C4-2B (cell line): Measurements from ENCODE around the gene AQP6.
"Not testable (repeated sequence)": the region's sequence is repeated elsewhere in the genome, so short reads cannot be mapped to it uniquely, and the experiment has no call there.

Experiments
- H3K27ac ChIP-seq: fragments of 450-650 bp; 2 replicates; pipeline ENCODE4 v1.5.1; 2017
- CTCF ChIP-seq: fragments of 450-650 bp; conservative IDR thresholded peaks from 2 replicates; pipeline ENCODE4 v1.5.1; 2017; ENCODE audit warnings: mild to moderate bottlenecking
- ZFX ChIP-seq: fragments of 450-650 bp; IDR thresholded peaks from 2 replicates; pipeline ENCODE4 v1.6.1; 2017

AQP6 gene

GRCh38 chr12:49982246-49983087 is 9.7 kb downstream of the AQP6 start:
- TF ChIP-seq ZFX: no peak
- TF ChIP-seq CTCF: no peak
- no peak overlapping the region for H3K27ac ChIP-seq

- TF ChIP-seq CTCF (no peak), ZFX (no peak)
- H3K27ac ChIP-seq: no peak overlapping the region
These were observed 11.1 kb downstream of the AQP6 start for GRCh38 chr12:49983892-49984291.

- no peak for TF ChIP-seq CTCF
- no peak for TF ChIP-seq ZFX
- no peak overlapping the region for H3K27ac ChIP-seq
These were observed 12.0 kb downstream of the AQP6 start for GRCh38 chr12:49984476-49985359.

- TF ChIP-seq CTCF: no peak
- no peak for TF ChIP-seq ZFX
- no peak overlapping the region for H3K27ac ChIP-seq
These were observed 13.2 kb downstream of the AQP6 start for GRCh38 chr12:49985981-49986380.

DNA sequence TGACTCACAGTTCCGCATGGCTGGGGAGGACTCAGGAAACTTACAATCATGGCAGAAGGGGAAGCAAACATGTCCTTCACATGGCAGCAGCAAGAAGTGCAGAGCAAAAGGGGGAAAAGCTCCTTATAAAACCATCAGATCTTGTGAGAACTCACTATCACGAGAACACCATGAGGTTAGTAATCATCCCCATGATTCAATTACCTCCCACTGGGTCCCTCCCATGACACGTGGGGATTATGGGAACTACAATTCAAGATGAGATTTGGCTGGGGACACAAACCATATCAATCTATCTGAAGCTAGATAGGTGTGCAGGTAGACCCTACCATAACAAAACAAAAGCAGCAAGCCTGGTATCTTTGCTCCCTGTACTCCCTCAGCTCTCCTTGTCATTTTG is 13.7 kb downstream of the AQP6 start:
- not testable (repeated sequence) for H3K27ac ChIP-seq

DNA sequence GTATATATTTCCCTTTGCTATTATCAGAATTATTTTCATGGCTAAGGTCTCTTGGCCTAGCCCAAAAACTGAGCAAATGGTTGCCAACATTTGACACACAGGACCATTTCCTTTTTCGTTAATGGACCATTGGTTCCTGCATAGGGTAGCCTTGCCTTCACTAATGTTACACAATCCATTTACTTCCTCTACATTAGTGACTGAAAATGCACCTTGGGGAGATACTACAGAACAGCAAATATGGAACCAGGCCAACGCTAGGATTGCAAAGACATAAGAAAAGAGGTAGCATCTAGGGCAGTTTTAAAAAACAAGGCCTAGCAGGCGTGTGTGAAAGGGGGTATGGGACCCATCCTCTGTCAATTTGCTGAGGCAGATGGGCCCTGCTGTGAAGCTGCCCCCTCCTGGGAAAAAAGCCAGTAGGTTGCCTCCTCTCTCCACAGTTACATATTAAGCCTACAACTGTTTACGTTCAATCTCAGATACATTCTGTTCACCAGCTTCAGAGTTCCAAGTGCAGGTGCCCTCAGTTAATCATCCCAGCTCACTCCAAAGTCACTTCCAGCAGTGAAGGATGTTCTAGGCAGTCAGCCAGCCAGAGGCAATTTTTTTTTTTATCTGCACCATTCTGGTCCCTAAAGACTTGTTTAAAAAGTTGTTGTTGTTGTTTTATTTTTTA is 15.0 kb downstream of the AQP6 start:
- H3K27ac ChIP-seq: no peak overlapping the region
- TF ChIP-seq ZFX (no peak), CTCF (no peak)

GRCh38 chr12:49989400-49989799 is 16.7 kb downstream of the AQP6 start:
- not testable (repeated sequence) for H3K27ac ChIP-seq

DNA sequence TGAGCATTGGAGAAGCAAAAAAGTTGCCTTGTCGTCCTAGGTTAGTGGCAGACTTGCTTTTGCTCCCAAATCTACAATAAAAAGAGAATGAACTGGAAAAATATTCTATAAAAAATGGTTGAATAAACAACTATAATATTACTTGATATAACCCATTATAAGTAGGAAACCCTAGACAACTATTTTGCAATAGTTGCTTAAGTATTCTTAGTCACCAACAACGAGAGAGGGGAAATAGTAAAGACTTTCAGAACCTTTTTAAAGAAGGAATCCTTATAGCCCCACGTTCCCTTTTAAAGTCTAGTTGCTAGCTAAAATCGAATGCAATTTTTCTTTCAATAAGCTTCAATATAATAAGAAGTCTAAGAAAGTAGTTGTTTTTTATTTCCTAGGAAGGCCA is 17.5 kb downstream of the AQP6 start:
- no peak for TF ChIP-seq CTCF
- TF ChIP-seq ZFX: no peak
- no peak overlapping the region for H3K27ac ChIP-seq
